Activated CD4-positive, alpha-beta T cell treated with anti-CD3 and anti-CD28 coated beads, Interleukin-2, Interleukin-6, amounts not matched to agents 100 ng/mL and 50 ng/mL, durations not matched to agents 16 hours and 8 hours (primary cell): ENCODE results near the gene KCNQ4.

ENCODE experiments used
- DNase-seq: peaks from one replicate; pipeline ENCODE4 v3.0.0-alpha.2; 2020

KCNQ4 gene

DNA sequence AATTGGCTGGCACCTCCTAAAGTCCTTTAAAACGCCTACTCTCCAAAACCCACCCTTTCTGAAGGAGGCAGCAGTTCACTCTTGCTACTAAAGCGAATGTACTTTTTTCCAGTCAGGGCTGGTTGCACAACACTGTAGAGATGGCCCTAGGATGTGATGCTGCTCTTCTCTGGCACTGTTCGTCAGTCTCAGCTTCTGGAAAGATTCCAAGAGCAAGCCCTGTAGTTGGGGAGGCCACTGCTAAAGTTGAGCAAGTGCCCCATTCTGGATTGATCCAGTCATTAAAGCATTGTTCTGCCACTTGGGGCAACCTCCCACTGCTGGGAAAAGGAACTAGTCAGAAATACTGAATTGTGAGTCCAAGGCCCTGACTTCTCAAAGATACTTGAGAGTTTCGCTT, 28.5 kb upstream of the KCNQ4 start:
- DNase-seq = no peak

DNA sequence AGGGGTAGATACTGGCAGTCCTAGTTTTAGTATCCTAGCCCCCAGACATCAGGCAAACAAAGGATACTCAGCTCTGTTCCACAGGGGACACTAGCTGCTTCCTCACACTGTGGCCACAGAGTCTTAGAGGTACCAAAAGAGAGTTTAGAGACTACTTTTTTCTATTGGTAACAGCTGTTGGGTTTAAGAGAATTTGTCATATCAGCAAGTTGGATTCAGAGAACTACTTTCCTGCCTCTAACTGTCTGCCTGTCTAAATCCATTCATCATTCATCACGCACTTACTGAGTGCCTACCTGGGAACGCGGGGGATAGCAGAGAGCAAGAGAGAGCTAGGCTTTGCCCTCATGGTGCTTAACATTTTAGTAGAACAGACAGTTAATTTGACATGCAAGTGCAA, 27.1 kb upstream of the KCNQ4 start:
- no peak for DNase-seq

DNA sequence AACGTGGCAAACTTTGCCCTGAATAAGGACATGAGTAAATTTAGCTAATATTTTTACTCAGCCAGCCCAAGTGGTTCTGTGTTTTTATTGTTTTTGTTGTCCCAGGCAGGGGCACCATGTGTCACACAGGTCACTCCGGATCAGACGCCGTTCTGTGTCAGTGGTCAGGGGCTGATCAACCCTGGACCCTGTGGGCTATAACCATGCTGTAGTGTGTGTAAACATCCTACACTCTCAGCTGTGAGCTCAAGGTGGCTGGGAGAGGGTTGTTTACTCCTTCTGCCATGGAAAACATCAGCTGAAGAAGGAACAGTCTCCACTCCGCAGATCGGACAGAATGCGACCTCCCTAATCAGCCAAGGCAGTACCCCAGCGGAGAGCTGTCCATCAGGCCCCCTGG, 26.5 kb upstream of the KCNQ4 start:
- DNase-seq = no peak

- no peak for DNase-seq
These were observed 25.6 kb upstream of the KCNQ4 start for GRCh38 chr1:40758004-40758403.

GRCh38 chr1:40758578-40759343, 24.8 kb upstream of the KCNQ4 start:
- DNase-seq = no peak

DNA sequence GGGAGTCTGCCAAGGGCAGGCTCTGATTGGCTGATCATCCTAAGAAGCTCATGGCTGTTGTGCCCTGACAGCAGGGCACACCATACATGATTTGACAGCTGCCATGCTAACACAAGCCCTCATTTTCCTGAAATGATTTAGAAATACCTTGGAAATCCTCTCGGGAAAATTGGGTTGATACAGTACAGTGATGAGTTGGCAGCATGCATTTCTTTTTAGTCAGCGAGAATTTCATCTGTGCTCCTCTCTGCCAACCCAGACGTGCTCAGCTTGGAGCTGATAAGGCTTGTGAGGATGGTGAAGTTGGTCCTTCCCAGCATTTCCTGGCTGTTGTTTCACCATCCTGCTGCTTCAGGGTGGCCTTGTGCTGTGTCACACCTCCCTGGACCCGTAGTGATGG, 22.6 kb upstream of the KCNQ4 start:
- no peak for DNase-seq

- no peak for DNase-seq
These were observed 21.3 kb upstream of the KCNQ4 start for GRCh38 chr1:40762144-40762923.

DNA sequence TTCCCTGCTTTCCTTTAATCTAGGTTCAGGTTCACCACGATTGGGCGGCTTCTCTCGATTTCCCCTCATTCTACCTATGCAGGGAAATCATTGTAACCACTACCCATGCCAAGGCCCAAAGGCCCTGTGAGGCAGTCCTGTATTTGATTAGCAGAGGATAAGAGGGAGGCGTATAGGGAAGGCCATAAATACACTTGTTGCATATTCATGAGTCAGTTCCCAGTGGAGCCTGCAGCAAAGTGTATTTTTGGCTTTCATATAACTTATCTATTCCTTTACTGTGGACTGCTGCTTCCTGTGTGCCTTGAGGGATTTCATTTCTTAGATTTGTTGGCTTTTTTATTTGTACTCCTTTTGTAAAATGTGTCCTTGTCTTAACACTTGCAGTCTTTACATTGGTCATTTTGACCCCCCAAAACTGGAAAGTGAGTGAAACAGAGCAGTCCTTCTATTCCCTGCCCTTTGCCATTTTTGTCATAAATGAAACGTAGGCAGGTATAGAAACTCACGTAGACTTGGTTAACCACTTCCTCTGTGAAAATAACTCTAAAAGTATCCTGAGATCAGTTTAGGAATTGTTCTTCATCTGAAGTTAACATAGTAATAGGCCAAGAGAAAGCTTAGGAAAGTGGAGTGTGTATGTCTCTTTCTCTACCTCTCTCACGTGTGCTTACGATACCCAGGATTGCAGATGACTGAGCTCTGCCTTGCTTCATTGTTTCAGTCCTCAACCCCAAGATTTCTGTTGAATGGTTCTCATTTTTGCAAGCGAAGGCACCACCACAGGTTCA, 19.6 kb upstream of the KCNQ4 start:
- peak; percentile 38 for DNase-seq

GRCh38 chr1:40764981-40765380, 18.6 kb upstream of the KCNQ4 start:
- no peak for DNase-seq

GRCh38 chr1:40766017-40766416, 17.6 kb upstream of the KCNQ4 start:
- no peak for DNase-seq

DNA sequence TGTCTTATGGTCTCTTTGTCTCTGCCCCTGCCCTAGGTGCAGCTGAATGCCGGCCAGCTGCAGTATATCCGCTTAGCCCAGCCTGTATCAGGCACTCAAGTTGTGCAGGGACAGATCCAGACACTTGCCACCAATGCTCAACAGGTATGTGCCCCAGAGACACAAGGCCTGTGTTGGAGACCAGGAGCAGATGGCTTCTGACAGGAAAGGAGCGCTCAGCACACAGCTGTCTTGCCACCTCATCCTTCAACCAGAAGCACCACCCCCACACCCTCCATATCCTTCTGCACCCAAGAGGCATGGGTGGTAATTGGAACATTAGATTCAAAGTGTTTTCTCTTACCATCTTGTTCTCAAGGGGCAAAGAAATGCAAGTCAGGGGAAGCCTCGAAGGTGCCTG, 17.0 kb upstream of the KCNQ4 start:
- no peak for DNase-seq

DNA sequence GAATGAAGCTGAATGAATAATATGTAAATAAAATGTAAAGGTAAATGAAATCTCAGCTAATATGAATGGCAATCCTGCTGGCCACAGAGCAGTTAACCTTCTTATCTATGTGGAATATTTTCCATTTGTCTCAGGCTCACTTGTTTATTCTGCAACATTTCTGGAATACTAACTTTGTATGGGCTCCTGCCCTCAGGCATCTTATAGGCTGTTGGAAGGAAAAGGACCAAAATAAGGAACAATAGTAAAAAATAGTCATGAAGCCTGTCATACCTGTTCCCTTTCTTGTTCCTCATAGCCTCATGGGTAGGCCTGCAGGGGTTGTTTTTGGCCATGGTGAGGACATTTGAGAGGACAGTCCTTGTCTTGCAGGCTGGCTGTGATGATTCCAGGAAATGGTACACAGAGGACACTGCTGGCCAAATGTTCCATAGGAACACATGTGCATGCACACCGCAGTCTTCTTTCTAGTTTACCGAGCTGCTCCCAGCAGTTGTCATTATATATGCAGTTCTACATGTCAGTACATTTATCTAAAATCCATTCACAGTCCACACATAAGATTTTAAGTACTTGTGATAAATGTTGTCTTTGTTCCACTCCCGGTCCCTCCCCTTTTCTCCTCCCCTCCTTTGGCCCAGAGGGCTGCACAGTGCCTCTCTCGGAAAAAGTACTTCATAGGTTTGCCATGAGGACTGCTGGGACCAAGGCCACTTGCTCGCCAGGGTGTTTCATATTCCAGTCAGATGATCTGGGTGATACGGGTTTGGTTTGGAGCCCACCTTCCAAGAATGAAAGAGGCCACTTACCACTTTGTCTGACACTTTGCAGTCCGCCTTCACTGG, 15.2 kb upstream of the KCNQ4 start:
- DNase-seq = no peak

DNA sequence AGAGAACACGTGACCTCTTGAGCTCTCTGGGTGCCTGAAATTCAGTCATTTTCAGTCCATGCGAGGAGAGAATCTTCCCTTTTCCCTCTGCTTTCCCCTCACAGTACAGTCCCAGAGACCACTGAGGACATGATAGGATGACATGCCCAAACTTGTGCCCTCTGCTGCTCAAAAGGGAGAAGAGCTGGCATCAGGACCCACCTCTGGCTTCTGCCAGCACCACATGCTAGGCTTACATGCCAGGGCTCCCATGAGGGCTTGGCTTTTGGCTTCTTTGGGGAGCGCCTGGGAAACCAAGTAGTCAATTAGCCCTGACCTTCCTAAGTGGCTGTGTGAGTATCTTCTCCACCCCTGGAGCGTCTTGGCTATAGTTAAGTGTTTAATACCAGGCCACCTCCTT, 13.8 kb upstream of the KCNQ4 start:
- DNase-seq = no peak

DNA sequence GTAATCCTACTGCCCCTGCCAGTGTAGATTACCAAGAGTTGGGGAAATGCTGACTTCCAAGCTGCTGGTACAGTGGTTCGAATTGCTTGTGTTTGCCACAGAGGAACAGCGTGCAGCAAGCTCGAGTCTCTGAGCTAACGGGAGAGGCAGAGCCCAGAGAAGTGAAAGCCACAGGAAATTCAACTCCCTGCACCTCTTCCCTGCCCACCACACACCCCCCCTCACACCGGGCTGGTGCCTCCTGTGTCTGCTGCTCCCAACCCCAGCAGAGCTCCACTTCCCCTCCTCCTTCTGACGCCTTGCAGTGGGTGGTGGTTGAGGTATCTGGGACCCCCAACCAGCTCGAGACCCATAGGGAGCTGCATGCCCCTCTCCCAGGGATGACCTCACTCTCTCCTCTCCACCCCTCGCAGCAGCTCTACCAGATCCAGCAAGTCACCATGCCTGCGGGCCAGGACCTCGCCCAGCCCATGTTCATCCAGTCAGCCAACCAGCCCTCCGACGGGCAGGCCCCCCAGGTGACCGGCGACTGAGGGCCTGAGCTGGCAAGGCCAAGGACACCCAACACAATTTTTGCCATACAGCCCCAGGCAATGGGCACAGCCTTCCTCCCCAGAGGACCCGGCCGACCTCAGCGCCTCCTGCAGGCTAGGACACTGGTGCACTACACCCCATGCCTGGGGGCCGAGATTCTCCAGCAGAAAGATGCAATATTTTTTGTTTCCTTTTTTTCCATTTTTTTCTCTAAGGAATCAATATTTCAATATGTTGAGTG, 13.1 kb upstream of the KCNQ4 start:
- no peak for DNase-seq

DNA sequence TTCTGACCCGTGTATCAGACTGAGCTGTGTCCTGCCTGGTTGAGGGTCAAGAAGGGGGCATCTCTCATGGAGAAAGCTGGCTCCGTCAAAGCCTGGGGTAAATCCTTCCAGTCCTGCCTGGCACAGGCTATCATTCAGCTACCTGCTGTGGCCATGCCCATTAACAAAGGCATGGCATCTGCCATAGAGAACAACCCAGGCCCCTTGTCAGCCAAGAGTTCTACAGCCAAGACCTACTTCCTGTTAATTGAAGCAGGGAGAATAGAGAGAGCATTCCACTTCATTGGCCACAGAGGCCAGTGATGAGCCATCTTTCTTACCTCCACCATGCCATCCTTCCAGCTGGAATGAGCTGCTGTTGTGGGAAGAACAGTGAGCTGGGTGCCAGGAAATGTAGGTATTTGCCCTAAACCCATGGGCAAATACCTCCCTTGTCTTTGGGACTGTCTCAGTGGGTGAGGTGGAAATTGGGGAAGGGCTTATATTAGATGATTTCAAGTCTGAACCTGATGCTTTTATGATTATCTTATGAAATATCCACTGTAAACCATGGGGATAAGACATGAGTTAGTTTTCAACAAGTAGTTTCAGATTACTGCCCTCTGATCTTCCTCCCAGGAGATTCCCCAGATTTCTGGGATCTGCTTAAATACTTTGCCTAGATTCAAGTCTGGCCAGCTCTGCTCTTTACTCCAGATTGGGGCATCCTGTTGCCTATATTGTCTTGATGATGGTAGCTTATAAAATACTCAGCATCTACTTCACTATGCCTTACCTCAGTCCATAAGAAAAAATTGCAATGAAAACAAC, 11.2 kb upstream of the KCNQ4 start:
- DNase-seq = no peak

GRCh38 chr1:40773748-40774265, 9.8 kb upstream of the KCNQ4 start:
- no peak for DNase-seq

- DNase-seq = peak; percentile 63
These were observed 9.2 kb upstream of the KCNQ4 start for GRCh38 chr1:40774266-40774998.

DNA sequence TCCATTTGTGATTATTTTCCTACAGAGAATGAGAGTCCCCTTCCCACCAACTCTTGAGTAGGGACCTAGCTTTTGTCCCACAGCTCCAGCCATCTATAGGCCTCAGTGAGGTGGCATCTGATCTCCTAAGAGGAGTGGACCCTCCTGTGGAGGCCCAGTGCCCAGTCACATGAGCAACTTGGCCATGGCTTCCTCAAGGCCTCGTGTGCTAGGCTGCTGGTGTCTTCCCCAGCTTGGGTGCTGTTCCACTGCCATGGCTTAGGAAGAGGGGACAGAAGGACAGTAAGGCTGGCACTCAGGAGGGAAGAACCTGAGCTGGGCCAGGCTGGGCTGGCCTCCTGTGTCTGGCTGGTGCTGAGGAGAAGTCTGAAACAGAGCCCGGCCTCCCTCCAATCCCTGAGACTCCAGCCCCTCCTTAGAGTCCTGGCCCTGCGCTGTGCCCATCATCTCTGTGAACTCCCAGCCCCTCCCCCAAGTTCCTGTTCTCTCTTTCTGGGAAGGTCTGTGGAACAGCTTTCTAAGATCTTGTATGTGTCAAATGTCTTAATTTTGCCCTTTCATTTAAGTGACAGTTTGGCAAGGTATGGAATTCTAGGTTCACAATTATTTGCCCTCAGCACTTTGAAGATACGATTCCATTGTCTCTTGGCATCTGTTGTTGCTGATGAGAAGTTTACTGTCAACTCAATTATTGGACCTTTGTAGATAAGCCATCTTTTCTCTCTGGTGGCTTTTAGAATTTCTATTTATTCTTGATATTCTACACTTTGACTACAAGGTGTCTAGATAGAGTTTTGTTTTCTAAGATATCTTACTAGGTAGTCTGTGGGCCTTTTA, 7.1 kb upstream of the KCNQ4 start:
- DNase-seq = no peak
